ENCODE results near the gene SELENOM. TPM values are rescaled to one million over a fixed set of nuclear protein-coding genes. Genes with fewer than 3 reads are reported as not detected.
"Not testable (repeated sequence)": the region's sequence is repeated elsewhere in the genome, so short reads cannot be mapped to it uniquely, and the experiment has no call there.

Gene SELENOM
- total RNA-seq, 2 donors from 2014 or later, result 4.4 to 6.0 TPM

DNA sequence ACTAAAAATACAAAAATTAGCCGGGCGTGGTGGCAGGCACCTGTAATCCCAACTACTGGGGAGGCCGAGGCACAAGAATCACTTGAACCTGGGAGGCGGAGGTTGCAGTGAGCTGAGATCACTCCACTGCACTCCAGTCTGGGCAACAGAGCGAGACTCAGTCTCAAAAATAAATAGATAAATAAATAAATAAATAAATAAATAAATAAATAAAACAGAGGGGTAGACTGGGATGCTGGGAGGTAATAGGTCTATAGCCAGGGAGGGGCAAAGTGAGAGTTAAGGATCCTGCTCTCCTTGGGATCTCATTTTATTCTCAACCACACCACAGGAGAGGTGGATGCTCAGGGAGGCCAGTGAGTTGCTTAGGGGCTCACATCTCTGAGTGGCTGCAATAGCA is 9.8 kb downstream of the SELENOM start:
- not testable (repeated sequence) for H3K36me3 Mint-ChIP-seq

DNA sequence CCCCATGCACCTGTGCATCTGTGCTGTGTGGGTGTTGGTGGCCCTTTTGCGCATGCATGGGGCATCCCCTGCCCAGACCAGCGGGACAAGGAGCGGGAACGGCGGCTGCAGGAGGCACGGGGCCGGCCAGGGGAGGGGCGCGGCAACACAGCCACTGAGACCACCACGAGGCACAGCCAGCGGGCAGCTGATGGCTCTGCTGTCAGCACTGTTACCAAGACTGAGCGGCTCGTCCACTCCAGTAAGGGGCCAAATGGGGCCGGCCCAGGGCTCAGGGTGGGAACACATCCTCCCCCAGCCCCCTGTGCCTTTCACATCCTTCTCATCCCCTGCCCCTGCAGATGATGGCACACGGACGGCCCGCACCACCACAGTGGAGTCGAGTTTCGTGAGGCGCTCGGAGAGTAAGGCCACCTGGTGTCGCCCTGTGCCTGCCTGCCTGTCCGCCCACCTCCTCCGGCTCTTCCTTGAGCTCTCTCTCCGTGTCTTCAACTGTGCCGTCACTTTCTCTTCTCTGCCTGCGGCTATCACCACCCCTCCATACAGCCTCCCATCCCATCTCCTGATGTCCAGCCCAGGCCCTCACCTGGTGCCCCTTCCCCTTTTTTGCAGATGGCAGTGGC is 10.6 kb downstream of the SELENOM start:
- no peak for ATAC-seq
- H3K27me3 Mint-ChIP-seq, result no peaks in the 10 kb centered on the region
- no peak overlapping the region for H3K27ac Mint-ChIP-seq
- H3K4me1 Mint-ChIP-seq (ENCODE audit: low read depth in 2 of 2), result no peaks in the 10 kb centered on the region
- no peaks in the 10 kb centered on the region for H3K9me3 Mint-ChIP-seq
- H3K4me3 Mint-ChIP-seq, result no peak overlapping the region
- no peak for DNase-seq (ENCODE audit: low spot score)
- H3K36me3 Mint-ChIP-seq, result no peaks in the 10 kb centered on the region

More for the DNA sequence above, 9.8 kb downstream of the SELENOM start:
- H3K9me3 Mint-ChIP-seq; H3K27me3 Mint-ChIP-seq; H3K4me3 Mint-ChIP-seq; H3K4me1 Mint-ChIP-seq (ENCODE audit: low read depth in 2 of 2); H3K27ac Mint-ChIP-seq; DNase-seq (ENCODE audit: low spot score); ATAC-seq: not testable (repeated sequence)

DNA sequence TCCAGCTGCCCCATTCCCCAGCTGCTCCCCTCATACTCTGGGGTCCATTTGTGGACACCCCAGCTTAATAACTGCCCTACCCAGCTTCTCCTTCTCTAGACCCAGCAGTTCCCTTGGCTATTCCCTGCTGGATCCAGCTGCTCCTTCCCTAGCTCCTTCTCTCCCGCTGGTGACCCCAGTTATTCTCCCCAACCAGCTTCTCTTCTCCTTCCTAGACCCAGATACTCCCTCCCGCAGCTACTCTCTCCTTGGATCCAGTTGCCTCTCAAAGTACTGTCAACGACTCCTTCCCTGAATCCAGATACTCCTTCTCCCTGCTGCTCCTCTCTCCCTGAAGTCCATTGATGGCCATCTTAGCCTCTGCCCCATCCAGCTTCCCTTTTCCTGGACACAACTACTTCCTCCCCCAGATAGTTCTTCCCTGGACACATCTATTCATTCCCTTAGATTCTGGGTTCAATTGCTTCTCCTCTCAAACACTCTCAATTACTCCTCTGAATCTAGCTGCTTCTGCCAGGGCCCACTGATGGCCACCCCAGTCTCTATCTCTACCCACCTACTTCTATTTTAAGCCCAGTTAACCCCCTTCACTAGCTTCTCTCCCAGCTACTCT is 11.6 kb downstream of the SELENOM start:
- no peak overlapping the region for H3K27ac Mint-ChIP-seq
- DNase-seq (ENCODE audit: low spot score) (no peak), ATAC-seq (no peak)
- no peaks in the 10 kb centered on the region for H3K4me1 Mint-ChIP-seq (ENCODE audit: low read depth in 2 of 2)
- H3K9me3 Mint-ChIP-seq, result no peaks in the 10 kb centered on the region
- H3K27me3 Mint-ChIP-seq, result no peaks in the 10 kb centered on the region
- no peaks in the 10 kb centered on the region for H3K36me3 Mint-ChIP-seq
- H3K4me3 Mint-ChIP-seq, result no peak overlapping the region

DNA sequence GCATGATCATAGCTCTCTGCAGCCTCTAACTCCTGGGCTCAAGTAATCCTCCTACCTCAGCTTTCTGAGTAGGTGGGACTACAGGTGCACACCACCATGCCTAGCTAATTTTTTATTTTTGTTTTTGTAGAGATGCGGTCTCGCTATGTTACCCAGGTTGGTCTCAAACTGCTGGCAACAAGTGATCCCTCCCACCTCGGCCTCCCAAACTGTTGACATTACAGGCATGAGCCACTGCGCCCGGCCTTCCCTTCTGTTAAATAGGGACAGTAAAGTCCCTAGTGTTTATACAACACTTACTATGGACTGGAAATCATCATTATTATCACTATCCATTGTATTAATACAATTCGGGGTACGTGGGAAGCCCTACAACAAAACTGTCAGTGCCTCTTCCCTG is 12.6 kb downstream of the SELENOM start:
- DNase-seq (ENCODE audit: low spot score) (no peak), ATAC-seq (no peak)
- no peaks in the 10 kb centered on the region for H3K4me1 Mint-ChIP-seq (ENCODE audit: low read depth in 2 of 2)
- no peaks in the 10 kb centered on the region for H3K27me3 Mint-ChIP-seq
- H3K4me3 Mint-ChIP-seq, result no peak overlapping the region
- H3K9me3 Mint-ChIP-seq, result no peaks in the 10 kb centered on the region
- no peaks in the 10 kb centered on the region for H3K36me3 Mint-ChIP-seq
- H3K27ac Mint-ChIP-seq, result no peak overlapping the region

DNA sequence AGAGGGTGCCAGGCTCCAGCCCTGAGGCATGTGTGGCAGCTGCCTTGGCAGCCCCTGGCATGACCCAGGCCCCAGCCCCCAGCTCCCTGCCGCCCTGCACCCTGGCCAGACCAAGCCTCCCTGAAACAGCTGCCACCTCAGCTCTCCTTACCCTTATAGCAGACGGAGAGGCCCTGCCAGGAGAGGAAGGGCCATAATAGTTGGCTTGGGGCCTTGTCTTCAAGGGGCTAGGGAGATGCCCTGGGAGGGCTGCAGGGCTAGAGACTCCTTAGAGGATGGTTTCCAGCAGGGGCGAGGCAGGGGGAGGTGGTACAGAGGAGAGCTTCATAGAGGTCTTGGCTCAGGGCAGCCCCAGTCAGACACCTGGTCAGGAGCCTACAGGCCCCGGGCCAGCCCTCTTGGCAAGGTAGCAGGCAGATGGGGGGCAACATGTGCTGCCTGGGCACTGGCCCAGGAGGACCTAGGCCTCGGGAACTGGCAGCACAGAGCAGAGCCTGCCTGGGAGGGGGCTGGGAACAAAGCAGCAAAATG is 13.3 kb downstream of the SELENOM start:
- Mint-ChIP-seq H3K4me1 (ENCODE audit: low read depth in 2 of 2) (no peaks in the 10 kb centered on the region), H3K4me3 (no peak overlapping the region), H3K27ac (no peak overlapping the region), H3K36me3 (no peaks in the 10 kb centered on the region), H3K27me3 (no peaks in the 10 kb centered on the region), H3K9me3 (no peaks in the 10 kb centered on the region)
- no peak for ATAC-seq
- DNase-seq (ENCODE audit: low spot score), result no peak

DNA sequence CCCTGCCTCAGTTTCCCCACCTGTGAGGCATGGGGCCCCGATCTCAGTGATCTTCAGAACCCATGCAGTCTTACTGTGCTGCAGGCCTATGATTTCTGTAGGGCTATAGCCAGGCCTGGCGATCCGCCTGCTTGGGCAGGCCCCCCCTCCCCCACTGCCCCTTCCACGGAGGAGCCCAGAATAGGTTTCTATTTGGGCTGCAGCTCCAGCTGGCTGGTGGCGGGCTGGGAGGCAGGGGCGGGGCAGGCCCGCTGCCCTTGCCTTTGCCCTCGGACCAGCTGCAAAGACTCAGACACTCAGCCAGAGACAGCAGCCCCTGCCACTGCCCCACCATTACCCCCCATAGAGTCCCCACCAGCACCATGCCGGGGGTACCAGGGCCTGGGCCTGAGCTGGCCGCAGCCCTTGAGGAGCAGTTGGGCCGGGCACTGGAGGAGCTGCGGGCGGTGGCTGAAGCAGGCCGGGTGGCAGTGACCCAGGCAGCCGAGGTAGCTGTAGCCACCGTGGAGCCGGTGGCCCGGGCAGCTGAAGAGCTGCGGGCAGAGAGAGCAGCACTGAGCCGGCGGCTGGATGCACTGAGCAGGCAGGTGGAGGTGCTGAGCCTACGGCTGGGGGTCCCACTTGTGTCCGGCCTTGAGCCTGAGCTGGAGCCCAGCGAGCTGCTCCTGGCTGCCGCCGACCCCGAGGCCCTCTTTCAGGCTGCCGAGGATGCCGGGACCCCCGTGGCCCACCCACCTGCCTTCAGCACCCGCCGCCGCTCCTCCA is 14.1 kb downstream of the SELENOM start:
- DNase-seq (ENCODE audit: low spot score) (no peak), ATAC-seq (peak in 1 of 2 donors; percentile 12)
- no peaks in the 10 kb centered on the region for H3K4me1 Mint-ChIP-seq (ENCODE audit: low read depth in 2 of 2)
- H3K36me3 Mint-ChIP-seq, result no peaks in the 10 kb centered on the region
- no peak overlapping the region for H3K4me3 Mint-ChIP-seq
- H3K27ac Mint-ChIP-seq, result no peak overlapping the region
- no peaks in the 10 kb centered on the region for H3K9me3 Mint-ChIP-seq
- H3K27me3 Mint-ChIP-seq, result no peaks in the 10 kb centered on the region

DNA sequence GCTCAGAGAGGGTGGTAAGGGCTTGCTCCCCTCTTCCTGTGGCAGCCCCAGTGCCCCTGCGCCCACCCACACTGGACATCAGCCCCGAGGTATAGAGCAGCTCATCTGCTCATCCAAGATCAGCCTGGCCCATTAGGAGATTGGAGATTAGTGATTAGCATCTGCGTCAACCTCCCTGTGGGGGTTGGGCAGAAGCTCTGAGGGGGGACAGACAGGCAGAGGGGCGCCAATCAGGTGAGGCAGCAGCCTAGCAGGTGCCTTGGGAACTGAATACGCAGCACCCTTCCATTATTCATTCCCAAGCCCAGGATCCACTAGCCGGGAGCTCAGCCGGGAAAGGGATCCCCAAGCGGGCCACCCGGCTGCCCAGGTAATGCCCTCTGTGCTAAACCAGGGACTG is 15.2 kb downstream of the SELENOM start:
- H3K9me3 Mint-ChIP-seq, result no peaks in the 10 kb centered on the region
- ATAC-seq, result no peak
- no peaks in the 10 kb centered on the region for H3K4me1 Mint-ChIP-seq (ENCODE audit: low read depth in 2 of 2)
- H3K27me3 Mint-ChIP-seq, result no peaks in the 10 kb centered on the region
- H3K36me3 Mint-ChIP-seq, result no peaks in the 10 kb centered on the region
- H3K27ac Mint-ChIP-seq, result no peak overlapping the region
- no peak for DNase-seq (ENCODE audit: low spot score)
- H3K4me3 Mint-ChIP-seq, result no peak overlapping the region

DNA sequence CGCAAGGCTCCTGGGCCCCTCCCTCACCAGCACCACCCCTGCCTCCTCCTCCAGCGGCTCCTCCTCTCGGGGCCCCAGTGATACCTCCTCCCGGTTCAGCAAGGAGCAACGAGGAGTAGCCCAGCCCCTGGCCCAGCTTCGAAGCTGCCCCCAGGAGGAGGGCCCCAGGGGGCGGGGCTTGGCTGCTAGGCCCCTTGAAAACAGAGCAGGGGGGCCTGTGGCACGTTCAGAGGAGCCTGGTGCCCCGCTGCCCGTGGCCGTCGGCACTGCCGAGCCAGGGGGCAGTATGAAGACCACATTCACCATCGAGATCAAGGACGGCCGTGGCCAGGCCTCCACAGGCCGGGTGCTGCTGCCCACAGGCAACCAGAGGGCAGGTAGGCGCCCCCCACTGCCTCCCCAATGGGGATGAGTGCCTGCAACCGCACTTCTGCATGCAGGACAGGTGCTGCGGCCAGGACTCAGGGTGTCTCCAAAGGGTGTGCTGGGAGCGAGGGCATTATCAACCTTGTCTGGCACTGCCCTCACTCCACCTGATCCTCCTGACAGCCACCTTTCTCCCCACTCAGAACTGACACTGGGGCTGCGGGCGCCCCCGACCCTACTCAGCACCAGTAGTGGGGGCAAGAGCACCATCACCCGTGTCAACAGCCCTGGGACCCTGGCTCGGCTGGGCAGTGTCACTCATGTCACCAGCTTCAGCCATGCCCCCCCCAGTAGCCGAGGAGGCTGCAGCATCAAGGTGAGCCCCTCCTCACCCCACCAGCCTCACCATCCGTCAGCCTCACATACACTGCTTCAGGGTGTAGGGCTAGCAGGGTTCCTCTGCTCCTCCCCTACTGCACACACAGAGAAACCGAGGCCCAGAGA is 16.0 kb downstream of the SELENOM start:
- Mint-ChIP-seq H3K4me1 (ENCODE audit: low read depth in 2 of 2) (no peaks in the 10 kb centered on the region), H3K27me3 (no peaks in the 10 kb centered on the region), H3K36me3 (no peaks in the 10 kb centered on the region), H3K27ac (no peak overlapping the region), H3K9me3 (no peaks in the 10 kb centered on the region), H3K4me3 (no peak overlapping the region)
- no peak for DNase-seq (ENCODE audit: low spot score)
- no peak for ATAC-seq

DNA sequence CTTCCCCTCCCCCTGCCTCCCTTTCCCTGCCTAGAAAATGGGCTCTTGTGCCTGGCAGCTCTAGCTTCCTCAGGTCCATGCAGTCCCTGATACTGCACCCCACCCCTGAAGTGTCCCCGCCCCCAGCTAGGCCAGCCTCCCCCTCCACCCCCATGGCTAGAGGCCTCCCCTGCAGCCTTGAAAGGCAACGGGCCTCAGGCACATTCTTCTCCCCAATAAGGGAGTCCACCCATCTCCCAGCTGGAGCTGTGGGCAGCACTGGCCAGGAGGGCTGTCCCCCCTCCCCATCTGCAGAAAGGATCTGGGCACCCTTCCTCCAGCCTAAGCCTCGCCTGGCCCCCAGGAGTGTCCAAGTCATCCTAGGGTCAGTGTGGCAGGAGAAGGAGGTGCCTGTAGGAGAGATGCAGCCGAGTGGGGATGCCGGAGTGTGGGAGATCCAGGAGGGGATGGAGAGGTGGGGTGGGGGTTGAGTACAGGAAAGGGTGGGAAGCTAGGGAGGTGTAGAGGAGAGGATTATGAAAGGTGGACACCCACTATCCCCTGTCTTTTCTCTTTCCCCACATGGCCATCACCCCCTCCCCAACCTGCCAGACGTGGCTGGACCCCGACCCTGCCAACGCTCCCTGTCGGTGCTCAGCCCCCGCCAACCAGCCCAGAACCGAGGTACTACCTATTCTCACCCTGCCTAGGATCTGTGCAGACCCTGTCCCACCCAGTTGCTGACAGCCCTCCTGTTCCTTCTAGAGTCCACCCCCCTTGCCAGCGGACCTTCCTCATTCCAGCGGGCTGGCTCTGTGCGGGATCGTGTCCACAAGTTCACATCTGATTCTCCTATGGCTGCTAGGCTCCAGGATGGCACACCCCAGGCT is 16.9 kb downstream of the SELENOM start:
- no peak for DNase-seq (ENCODE audit: low spot score)
- Mint-ChIP-seq H3K9me3 (no peaks in the 10 kb centered on the region), H3K27me3 (no peaks in the 10 kb centered on the region), H3K4me1 (ENCODE audit: low read depth in 2 of 2) (no peaks in the 10 kb centered on the region), H3K4me3 (no peak overlapping the region), H3K36me3 (no peaks in the 10 kb centered on the region), H3K27ac (no peak overlapping the region)
- ATAC-seq, result no peak

DNA sequence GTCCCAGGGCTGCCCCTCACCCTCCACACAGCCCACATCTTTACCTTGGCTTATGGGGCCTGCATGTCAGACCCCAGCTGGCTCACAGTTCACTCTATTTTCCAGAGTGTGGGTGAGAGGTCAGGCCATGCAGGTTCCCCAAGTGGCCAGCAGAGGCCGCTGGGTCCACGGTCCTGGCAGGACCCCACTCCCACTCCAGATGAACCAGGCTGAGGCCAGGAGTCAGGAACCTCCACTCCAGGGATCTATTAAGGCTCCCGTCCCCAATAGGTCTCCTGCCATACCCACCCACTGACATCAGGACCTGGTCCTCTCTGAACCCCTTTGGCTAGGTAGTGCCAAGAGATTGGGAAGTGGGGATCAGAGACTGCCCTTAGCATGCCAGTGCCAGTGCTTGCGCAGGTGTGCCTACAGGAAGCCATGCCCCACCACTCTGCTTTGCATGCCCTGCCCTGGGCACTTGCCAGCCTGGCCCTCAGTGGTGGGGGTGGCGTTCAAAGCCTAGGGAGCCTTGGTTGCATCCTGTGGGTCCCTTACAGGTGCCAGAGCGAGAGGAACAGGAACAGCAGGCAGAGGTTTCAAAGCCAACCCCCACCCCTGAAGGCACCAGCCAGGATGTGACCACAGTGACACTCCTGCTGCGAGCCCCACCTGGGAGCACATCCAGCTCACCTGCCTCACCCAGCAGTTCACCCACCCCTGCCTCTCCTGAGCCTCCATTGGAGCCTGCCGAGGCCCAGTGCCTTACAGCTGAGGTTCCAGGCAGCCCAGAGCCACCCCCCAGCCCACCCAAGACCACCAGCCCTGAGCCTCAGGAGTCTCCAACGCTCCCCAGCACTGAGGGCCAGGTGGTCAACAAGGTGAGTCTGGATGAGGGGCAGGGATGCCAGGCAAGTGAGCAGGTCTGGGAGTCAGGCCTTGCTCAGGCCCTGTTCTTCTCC is 17.9 kb downstream of the SELENOM start:
- DNase-seq (ENCODE audit: low spot score) (no peak), ATAC-seq (no peak)
- Mint-ChIP-seq H3K36me3 (no peaks in the 10 kb centered on the region), H3K27ac (no peak overlapping the region), H3K9me3 (no peaks in the 10 kb centered on the region), H3K27me3 (no peaks in the 10 kb centered on the region), H3K4me1 (ENCODE audit: low read depth in 2 of 2) (peaks cover 0 to under 1% of the 10 kb centered on the region in 2 donors), H3K4me3 (no peak overlapping the region)

DNA sequence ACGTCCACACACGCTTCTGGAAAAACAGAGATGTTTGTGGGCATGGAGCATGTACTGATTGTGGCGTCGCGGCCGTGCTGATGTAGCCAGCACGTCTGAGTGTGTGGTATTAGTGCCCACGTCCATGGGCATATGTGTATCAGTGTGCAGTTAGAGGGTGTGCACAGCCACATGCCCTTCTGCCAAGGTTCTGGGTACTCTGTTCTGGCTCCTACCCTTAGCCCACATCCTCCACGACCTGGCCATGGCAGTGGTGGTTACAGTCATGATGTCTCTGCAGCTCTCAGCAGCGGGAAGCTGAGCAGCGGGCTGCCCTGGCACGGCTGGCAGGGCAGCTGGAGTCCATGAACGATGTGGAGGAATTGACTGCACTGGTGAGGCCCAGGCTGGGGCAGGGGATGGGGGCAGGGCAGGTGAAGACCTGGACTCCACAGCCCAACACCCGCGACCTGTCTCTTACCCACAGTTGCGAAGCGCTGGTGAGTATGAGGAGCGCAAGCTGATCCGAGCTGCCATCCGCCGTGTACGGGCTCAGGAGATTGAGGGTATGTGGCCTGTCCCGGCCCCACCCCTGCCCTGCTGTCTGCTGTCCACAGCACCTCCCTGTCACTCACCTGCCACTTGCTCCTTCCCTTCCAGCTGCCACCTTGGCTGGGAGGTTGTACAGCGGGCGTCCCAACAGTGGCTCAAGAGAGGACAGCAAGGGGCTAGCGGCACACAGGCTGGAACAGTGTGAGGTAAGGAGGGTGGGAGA is 19.0 kb downstream of the SELENOM start:
- no peaks in the 10 kb centered on the region for H3K36me3 Mint-ChIP-seq
- no peak overlapping the region for H3K4me3 Mint-ChIP-seq

More for the DNA sequence above, 19.0 kb downstream of the SELENOM start:
- Mint-ChIP-seq H3K4me1 (ENCODE audit: low read depth in 2 of 2) (peaks cover 6 to 11% of the 10 kb centered on the region in 2 donors), H3K27me3 (no peaks in the 10 kb centered on the region), H3K27ac (no peak overlapping the region), H3K9me3 (no peaks in the 10 kb centered on the region)
- no peak for DNase-seq (ENCODE audit: low spot score)
- no peak for ATAC-seq
